Cerebellar cortex (tissue), 1 donor: ENCODE measurements around the gene MYCL.

Source experiments
- DNase-seq: peaks from one replicate; pipeline ENCODE4 v3.0.0-alpha.2; 2015; ENCODE audit warnings: low spot score

Gene MYCL

GRCh38 chr1:39901714-39902459, at the start of gene MYCL:
TSS of gene MYCL (minus strand) at chr1:39901917. CDS start at chr1:39901434, 483 bp downstream.
- DNase-seq: peak; percentile 80

- DNase-seq: no peak
Measured at GRCh38 chr1:39949891-39950290, 48.2 kb upstream of the MYCL start.

GRCh38 chr1:39947260-39947659, 45.5 kb upstream of the MYCL start:
- DNase-seq: no peak

GRCh38 chr1:39946216-39946615, 44.5 kb upstream of the MYCL start:
- no peak for DNase-seq

GRCh38 chr1:39944410-39945112, 42.8 kb upstream of the MYCL start:
- DNase-seq: no peak

GRCh38 chr1:39943471-39944290, 42.0 kb upstream of the MYCL start:
- DNase-seq: no peak

- no peak for DNase-seq
Measured at GRCh38 chr1:39940980-39941871, 39.5 kb upstream of the MYCL start.

- DNase-seq: no peak
Measured at GRCh38 chr1:39940253-39940652, 38.5 kb upstream of the MYCL start.

- no peak for DNase-seq
Measured at GRCh38 chr1:39938856-39939255, 37.1 kb upstream of the MYCL start.

GRCh38 chr1:39936724-39937491, 35.2 kb upstream of the MYCL start:
- no peak for DNase-seq

- no peak for DNase-seq
Measured at GRCh38 chr1:39933956-39934941, 32.5 kb upstream of the MYCL start.

GRCh38 chr1:39928809-39929587, 27.3 kb upstream of the MYCL start:
- DNase-seq: no peak

- no peak for DNase-seq
Measured at GRCh38 chr1:39927538-39927937, 25.8 kb upstream of the MYCL start.

GRCh38 chr1:39926820-39927219, 25.1 kb upstream of the MYCL start:
- no peak for DNase-seq

GRCh38 chr1:39926343-39926793, 24.7 kb upstream of the MYCL start:
- no peak for DNase-seq

- no peak for DNase-seq
Measured at GRCh38 chr1:39925721-39926342, 24.1 kb upstream of the MYCL start.

GRCh38 chr1:39922251-39922688, 20.6 kb upstream of the MYCL start:
- DNase-seq: no peak

GRCh38 chr1:39919545-39919944, 17.8 kb upstream of the MYCL start:
- peak; percentile 77 for DNase-seq
